GM12891 (cell line): ENCODE data around the gene DEPP1.
A peak's percentile ranks its signal among the peaks of the same experiment; 100 is the strongest.

Experiments
- DNase-seq: peaks from one replicate; pipeline ENCODE4 v3.0.0; 2011; ENCODE audit warnings: low spot score; ENCODE audit not compliant: insufficient read length
- FAIRE-seq: peaks from 2 replicates; lab custom pipeline; 2011; peaks lifted over from hg19 to GRCh38; lab: Jason Lieb, UNC
- PAX5 ChIP-seq: IDR thresholded peaks from 2 replicates; pipeline ENCODE4 v1.6.1; 2011; ENCODE audit warnings: low read length, moderate library complexity, mild to moderate bottlenecking; ENCODE audit not compliant: insufficient read depth, severe bottlenecking
- POLR2A ChIP-seq: IDR thresholded peaks from 2 replicates; pipeline ENCODE4 v1.6.1; 2011; ENCODE audit warnings: low read depth, low read length, control low read depth
- POLR2AphosphoS5 ChIP-seq: IDR thresholded peaks from 2 replicates; pipeline ENCODE4 v1.6.1; 2011; ENCODE audit warnings: low read depth, low read length, control low read depth
- POU2F2 ChIP-seq: IDR thresholded peaks from 2 replicates; pipeline ENCODE4 v1.6.1; 2011; ENCODE audit warnings: low read depth, mild to moderate bottlenecking, control low read depth, low read length, moderate library complexity
- SPI1 ChIP-seq: IDR thresholded peaks from 2 replicates; pipeline ENCODE4 v1.6.1; 2011; ENCODE audit warnings: low read depth, low read length, control low read depth
- TAF1 ChIP-seq: IDR thresholded peaks from 2 replicates; pipeline ENCODE4 v1.6.1; 2011; ENCODE audit warnings: low read depth, low read length, control low read depth

The DEPP1 gene

DNA sequence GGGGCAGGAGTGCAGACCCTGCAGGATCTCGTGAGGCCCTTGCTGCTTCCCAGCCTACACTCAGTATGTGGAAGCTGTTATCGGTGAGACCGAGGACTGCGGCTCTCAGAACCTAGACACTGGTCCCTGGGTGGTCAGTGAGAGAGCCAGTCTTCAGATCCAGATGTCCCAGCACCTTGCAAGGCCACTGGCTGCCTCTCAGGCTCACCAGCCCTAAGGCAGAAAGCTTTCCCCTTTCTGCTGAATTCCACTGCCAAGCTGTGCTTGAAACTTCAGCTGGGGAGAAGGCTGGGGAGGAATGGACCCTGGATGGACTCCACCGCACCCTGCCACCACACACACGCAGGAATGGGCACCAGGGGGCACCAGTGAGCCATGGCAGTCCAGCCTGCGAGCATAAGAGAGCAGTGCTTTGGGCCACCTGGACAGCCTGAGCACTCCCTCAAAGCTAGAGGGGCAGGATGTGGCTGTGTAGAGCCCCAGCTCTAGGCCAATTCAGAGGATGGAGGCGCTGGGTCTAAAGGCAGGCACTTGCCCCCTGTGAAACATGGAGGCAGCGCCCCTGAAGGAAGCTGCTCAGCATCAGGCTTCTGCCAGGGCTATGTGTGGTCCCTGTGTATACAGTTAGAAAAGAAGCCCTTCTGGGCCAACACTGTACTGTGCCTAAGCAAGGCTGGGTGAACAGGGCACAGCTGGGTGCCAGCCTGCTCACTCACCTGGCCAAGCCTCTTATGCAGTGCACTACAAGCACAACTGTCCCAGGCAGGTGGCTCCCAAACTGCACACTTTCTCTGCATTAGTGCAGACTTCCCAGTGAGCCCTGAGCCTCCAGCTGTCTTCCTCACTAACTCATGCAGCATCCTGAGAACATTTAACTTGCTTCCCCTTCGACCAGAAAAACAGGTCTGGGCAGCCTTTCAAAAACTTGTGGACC, 45.8 kb downstream of the DEPP1 start:
- DNase-seq, result peak; percentile 72
- TF ChIP-seq SPI1 (no peak), PAX5 (no peak), POLR2AphosphoS5 (no peak), TAF1 (no peak), POU2F2 (no peak), POLR2A (no peak)
- peak; percentile 98 for FAIRE-seq

DNA sequence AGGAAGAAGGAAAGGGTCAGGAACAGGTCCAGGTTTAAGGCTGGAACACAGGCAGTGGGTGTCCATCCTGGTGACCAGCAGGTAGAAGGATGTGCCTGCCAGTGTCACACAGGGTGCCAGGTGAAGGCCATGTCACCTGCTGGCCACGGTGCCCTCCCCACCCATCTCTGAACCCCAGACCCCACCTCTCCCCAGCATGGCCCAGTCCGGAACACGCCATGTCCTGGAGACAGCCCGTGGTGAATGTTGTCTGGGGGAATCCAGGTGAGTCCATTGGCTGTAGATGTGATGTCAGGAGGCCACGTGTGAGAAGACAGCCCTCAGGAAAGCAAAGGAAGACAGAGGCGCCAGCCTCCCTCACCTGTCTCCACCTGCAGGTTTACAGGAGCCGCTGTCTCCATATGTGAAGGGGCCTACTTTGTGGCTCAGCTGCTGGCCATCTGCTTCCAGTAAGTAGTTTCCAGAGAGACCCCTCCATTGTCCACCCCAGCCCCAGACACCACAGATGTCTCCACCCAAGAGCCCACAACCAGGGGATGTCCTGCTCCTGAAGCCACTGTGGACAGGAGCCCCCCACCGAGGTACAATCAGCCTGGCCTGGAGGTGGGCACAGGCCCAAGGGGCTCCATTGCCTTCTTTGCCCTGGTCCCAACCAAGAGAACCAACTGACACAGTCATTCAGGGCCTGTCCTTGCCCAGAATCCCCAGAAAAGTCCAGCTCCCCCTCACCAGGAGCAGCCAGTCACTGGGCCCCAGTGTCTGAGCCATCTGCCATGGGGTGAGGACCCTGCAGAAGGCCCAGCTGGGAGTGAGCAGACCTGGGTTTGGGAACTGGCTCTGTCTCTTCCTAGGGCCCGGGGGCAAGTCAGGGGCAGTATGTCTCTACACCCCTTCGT, 46.7 kb downstream of the DEPP1 start:
- no peak for DNase-seq
- FAIRE-seq, result no peak
- no peak for TF ChIP-seq SPI1
- TF ChIP-seq POLR2AphosphoS5, result no peak
- TF ChIP-seq TAF1, result no peak
- TF ChIP-seq POU2F2, result no peak
- TF ChIP-seq POLR2A, result no peak
- no peak for TF ChIP-seq PAX5

DNA sequence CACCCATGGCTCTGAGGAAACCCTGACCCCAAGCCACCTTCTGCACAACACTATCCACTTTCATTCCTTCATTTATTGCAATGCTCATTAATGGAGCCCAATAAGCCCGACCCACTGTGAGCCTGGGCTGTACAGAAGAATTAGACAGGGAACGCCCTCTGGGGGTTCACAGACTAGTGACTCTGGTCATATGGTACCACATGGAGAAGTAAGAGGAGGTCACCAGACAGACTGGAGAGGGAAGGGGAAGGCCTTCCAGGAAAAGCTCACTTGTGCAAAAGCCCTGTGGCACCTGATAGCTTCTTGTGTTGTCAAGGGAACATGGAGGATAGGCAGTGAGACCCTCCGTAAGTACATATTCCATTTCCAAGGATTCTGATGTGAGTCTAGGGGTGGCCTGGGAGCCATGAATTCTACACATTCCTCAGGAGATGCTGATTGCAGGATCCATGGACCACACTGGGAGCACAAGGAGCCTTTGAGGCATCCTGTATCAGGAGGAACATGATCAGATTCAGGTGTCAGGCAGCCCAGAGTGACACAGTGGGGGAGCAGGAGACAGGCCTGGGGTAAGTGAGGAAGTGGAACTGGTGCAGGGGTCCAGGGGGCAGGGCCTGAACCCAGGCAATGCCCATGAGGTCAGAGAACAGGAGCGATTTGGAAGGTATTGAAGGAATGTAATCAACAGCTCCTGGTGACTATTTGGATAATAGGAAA, 47.5 kb downstream of the DEPP1 start:
- FAIRE-seq (no peak), DNase-seq (no peak)
- no peak for TF ChIP-seq POLR2A
- no peak for TF ChIP-seq SPI1
- TF ChIP-seq POLR2AphosphoS5, result no peak
- no peak for TF ChIP-seq TAF1
- TF ChIP-seq PAX5, result no peak
- TF ChIP-seq POU2F2, result no peak

DNA sequence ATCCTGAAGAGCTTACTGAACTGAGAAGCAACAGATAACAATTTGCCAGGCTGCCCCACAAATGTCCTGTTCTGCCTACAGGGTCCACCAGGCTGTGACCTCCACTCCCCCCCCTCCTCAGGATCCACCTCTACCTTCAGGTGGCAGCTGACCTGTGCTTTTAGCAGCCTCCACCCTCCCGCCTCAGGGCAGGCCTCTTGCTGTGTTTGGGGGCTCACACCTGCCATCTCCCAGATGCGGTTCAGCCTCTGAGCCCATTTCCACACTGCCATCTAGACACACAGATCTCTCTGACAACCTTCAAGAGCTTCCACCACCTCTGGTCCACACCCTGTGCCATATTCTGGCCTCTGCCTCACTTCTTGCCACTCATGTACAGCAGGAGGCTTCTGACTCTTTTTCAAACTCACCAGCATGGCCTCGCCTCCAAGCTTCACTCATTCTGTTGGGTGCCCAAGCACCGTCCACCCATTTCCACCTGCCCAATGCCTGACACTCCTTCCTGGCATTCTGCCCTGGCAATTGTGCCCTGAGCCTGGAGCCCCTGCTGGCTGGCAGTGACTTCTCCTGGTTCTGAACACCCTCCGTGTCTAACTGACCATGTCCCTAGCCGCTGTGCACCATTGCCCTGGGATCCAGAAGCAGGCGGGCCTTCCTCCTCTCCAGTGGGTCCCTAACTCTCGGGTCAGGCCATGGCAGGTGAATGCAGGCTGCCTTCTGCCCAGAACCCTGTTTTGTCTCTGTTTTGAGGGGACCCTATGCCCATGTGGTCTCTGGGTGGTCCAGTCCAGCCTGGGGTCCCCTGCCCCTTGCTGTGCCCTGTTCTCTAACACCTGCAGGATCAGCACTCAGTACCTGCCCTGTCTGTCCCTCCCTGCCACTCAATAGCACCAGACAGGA, 49.0 kb downstream of the DEPP1 start:
- DNase-seq, result no peak
- no peak for FAIRE-seq
- TF ChIP-seq PAX5 (no peak), POU2F2 (no peak), POLR2A (no peak), SPI1 (no peak), POLR2AphosphoS5 (no peak), TAF1 (no peak)

DNA sequence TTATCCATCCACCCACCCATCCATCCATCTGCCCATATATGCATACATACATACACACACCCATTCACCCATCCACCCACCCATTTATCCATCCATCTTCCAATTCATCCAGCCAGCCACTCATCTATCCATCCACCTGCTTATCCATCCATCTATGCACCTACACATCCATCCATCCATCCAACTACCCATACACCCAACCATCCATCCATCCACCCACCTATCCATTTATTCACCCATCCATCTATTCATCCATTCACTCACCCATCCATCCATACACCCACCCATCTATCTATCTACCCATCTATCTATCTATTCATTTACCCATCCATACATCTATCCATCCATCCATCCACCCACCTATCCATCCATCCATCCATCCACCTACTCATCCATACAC, 50.1 kb downstream of the DEPP1 start:
- FAIRE-seq (no peak), DNase-seq (no peak)
- TF ChIP-seq SPI1 (no peak), POLR2AphosphoS5 (no peak), PAX5 (no peak), POLR2A (no peak), TAF1 (no peak), POU2F2 (no peak)

DNA sequence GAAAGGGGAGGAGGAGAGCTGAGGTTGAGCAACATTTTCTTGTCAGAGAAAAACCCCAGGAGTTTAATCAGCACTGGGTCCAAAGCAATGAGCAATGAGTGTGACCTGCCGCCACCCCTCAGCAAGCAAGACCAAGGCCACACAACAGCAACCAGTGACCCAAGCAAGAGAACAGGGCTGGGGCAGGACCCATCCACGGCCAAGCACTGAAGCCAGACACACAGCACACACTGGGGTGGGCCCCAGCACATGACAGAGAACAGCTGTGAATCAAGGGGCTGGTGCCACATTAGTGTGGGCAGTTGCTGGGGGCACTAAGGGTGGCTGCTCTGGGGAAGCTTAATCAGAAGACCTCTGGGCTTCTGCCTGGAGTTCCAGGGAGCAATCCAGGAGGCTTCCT, 51.3 kb downstream of the DEPP1 start:
- DNase-seq (no peak), FAIRE-seq (no peak)
- TF ChIP-seq SPI1 (no peak), POLR2AphosphoS5 (no peak), POU2F2 (no peak), PAX5 (no peak), POLR2A (no peak), TAF1 (no peak)

DNA sequence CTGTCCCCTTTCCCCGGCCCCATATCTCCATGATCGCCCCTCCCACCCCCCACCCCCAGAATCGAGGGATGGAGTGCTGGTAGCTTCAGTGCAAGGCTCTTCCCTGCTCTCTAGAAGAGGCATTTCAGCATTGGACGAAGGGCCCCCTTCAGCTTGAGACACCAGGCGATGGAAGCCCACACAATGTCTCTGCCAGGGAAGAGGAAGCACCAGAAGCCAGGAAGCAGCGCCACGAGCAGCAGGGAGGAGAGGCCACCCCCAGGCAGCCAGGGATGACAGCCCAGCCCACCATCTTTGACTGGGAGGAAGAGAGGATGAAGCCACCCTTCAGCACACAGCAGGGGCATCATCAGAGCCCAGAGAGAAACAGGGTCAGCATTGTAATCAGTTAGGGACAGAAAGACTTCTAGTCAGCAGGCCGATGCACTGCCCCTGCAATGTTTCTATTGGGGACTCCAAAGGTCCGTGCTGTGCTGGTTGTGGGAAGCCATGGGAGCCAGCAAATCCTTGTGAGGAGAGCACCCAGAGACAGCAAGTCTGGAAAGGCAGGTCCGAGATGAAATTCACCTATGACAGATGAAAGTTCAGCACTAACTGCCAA, 51.8 kb downstream of the DEPP1 start:
- FAIRE-seq, result no peak

More for the DNA sequence above, 51.8 kb downstream of the DEPP1 start:
- DNase-seq, result no peak
- no peak for TF ChIP-seq SPI1
- TF ChIP-seq POLR2AphosphoS5, result no peak
- no peak for TF ChIP-seq POLR2A
- TF ChIP-seq POU2F2, result no peak
- TF ChIP-seq PAX5, result no peak
- no peak for TF ChIP-seq TAF1
